HG03196 (cell line): ENCODE measurements around the gene JCAD.

Source experiments
- ATAC-seq: cut with Tn5 transposase; IDR thresholded peaks from one replicate; pipeline ENCODE4 v1.9.1; 2021; ENCODE audit not compliant: unreplicated experiment

JCAD gene

DNA sequence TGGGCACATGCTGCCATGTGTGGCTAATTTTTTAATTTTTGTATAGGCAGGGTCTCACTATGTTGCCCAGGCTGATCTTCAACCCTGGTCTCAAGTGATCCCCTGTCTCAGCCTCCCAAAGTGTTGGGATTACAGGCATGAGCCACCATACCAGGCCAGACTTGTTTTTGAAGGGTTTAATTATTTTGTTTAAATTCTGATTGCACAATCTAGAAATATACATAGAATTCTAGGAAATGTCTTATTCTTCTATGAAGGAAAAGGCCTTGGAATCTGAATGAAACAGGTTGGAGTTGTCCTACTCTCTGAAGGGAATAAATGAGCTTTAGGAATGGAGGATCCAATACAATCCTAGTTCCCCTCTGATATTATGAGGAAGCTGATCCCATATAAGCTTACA lies 15.5 kb upstream of the JCAD start:
- ATAC-seq = no peak

DNA sequence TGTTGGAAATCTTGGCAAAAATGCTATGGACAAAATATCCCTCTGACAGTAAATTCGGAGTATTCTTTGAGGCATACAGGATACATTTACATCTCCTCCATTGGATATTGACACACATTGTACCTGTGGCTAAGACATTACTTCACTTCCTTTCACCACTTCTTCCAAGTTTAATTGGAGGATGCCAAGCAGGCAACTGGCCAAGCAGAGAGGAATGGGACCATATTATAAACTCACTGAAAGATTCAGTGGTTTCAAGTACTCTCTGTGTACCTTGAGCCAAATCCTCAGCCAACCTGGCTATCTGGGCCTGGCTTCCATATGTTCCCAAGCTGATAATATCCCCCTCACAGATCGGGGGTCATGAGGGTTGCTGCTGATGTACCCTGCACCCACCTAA lies 14.7 kb upstream of the JCAD start:
- ATAC-seq = no peak

DNA sequence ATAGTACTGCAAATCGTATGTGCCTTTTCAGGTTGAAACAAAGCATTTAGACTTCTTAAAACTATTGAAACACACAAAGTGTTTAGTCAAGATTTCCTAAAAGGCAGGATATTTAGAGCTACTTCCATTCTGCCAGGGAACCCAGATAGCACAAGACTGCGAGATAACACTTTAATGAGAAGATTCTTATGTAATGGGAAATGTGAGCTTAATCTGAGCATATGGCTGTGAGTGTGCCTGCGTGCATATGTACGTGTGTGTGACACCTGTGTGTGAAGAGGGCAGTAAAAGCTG lies 14.3 kb upstream of the JCAD start:
- no peak for ATAC-seq

DNA sequence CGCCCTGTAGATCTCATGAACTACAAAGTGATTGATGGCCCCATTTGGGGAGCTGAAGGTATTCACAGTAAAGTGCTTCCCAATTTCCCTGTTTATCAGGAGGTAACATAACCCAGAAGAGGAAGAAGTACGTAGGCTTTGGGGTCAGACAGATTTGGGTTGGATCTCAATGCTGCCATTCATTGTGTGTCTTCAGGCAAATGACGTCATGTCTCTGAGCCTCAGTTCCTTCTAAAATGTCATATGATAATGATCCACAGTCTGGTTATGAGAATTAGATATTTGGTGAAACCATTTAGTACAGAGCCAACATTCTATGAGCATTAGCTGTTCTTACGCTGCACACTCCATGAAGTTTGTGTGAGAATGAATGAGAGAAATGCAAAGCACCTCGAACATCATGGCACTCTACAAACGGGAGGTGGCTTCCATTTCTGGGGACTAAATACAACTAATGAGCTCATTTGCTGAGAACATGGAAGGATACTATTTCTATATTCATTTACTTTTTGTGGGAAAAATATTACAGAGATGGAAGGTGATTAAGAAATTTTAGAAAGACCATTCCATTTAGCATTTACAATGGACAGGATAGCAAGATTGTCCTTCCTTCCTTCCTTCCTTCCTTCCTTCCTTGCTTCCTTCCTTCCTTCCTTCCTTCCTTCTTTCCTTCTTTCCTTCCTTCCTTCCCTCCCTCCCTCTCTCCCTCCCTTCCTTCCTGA lies 13.8 kb upstream of the JCAD start:
- ATAC-seq = no peak

DNA sequence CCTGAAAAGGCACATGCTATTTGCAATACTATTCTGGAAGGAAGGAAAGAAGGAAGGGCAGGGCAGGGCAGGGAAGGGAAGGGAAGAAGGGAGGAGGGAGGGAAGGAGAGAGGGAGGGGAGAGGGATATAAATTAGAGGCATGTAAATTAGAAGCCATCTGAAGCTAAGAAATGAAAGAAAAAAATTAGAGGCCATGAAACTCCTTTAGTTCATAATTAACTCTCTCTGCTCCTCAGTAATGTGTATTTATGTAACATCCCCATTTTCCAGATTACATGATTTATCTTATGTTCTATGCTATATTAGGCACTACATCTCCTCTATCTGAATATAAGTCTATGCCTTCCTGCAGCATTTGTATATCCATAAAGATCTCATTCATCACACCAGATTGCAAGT lies 12.7 kb upstream of the JCAD start:
- no peak for ATAC-seq

DNA sequence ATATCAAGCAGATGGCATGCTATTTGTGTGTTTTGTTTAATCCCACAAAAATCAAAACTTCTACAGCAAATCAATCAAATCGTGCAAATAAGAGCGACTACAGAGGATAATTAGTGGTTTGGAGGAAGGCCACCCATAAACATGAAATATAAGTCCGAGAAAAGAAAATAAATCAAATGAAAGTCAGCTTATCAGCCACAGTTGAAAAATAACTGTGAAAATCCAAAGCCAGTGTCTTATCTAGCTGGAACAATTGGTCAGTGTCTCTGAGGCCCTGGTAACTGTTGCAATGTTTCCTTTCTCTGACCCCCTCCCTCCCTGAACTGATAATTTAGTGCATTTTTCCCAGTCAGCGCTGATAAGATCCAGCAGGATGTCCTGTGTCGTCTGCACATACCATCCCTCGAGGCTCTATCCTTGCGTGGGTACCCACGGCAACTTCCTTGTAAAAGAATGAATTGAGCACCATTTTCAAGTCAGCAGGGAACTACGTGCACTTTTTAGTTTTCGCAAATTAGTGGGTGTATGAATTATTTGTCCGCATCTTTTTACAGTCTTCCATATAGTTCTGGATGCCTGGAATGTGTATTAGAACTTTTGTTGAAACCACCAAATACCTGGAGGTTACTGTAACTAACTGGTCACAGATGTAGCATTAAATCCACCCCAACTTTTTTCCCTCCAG lies 10.8 kb upstream of the JCAD start:
- ATAC-seq = no peak

DNA sequence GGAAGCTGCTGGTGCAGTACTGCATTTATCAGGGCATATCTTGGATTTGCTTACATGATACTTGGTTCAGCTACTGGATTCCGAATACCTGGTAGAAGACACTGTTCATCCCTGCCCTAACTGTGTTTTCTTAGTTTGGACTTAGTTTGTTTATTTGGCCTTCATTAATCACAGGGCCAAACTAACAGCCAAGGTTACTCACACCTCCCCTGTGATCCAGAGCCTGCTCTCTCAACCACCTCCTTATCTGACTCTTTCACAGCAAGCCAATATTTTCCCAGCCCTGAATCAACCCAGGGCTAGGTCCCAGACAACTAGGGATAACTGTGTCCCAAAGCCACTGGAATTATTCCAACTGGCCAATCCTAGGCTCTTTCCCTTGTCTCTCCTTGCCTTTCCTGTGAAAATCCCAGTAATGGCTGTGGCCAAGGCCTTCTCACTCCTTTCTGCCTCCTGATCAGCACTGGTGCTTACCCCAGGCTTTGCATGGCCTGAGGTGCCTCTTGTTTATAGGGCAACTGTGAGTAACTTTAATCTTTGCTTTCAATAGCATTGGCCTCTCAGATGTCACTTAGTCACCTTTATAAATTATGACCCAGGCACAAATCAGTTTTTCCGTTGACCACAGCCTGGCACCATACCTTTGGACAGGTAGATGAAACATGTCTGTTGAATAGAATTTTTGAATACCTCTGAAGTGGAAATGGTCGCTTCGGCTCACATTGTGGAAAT lies 9.3 kb upstream of the JCAD start:
- ATAC-seq = no peak

DNA sequence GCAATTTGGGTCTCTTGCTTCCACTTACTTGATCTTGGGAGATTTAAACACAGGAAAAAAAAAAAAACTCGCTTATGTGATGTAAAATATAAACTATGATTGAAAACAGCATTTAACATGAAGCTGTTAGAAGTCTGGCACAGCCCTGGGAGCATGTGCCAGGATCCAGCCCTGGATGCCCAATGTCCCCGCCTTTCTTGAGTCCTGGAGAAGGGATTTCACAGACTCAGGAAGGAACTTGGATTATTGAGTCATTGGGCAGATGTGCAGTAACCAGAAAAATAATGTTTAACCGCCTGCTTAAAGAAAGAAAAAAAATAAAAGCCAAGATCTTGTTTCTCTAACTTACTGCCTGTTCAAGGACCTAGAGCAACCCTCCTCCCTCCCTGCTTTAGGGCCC lies 3.7 kb upstream of the JCAD start:
- ATAC-seq = no peak

DNA sequence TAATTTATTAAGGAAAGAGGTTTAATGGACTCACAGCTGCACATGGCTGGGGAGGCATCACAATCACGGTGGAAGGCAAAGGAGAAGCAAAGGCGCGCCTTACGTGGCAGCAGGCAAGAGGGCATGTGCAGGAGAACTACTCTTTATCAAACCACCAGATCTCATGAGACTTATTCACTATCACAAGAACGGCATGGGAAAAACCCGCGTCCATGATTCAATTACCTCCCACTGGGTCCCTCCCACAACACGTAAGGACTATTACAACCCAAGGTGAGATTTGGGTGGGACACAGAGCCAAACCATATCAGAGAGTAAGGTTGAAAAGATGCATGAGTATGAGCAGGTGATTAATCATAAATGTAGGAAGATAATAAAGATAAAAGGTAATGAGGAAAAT lies 3.2 kb upstream of the JCAD start:
- ATAC-seq = no peak

DNA sequence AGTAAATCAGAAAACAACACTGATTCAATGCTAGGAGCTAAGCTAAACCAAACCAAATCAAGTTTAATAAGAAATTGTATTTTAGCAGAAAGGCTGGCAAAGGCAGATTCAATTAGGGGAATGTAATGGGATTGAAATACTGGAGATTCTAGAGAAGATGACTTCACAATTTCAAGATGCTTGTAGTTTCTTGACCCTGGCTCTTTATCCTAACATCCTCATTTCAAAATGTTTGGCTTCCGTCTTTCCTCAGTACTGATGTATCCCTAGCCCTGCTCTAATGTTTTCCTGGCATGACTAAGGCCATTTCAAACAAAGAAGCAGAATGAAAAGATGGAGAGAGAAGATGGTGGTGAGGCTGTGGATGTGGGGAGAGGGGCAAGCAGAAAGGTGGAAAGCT lies 2.7 kb upstream of the JCAD start:
- ATAC-seq = no peak

DNA sequence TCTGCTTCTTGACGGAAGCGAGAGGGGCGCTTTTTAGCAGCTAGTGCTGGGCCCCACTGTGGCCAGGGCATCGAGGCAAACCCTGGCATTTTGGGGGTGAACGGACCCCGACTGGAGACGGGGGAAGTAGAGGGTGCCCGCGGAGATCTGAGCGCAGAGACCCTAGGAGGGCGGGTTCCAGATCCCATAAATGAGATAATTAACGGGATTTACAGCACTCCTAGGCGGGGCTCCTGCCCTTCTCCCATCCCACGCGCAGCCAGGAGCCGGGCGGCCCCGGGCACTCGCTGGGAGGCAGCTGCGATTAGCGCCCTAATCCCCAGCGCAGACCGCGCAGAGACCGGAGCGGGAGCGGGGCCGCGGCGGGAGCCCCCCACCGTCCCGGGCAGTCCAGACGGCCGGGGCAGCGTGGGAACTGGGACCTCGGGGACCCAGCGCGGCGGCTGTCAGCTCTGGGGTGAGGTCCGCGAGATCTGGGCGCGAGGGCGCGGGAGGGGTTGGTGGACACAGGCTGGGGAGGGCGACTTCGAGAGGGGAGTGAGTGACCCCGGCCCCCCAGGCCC lies 735 bp downstream of the JCAD start:
- ATAC-seq = no peak

DNA sequence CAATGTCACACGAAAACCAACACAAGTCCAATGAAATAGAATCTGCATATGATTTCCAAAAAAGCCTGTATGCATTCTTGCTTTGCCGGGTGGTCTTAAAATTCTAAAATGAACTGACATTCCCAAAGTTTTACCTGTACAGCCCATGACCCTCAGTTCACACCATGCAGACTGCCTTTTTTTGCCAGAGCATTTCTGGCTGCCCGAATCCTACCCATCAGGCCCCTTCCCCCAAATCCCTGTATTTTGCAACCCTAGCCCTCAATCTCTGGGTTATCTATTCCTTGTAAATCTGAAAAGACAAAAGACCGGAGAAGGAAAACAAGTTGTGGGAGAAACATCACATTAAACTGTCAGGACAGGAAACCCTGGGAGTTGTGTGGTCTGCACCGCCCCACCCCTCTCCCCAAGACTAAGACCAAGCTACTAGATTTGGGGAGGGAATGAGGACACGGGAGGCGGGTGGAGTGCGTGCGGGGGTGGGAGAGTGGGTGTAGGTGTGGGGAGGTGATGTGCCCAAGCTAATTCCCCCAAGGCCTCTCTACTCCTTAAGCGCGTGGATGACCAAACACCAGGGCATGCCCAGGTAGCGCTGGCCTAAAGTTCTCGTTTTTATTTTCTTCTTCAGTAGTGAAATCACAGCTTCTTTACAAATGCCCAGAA lies 1.4 kb downstream of the JCAD start:
- ATAC-seq = no peak

DNA sequence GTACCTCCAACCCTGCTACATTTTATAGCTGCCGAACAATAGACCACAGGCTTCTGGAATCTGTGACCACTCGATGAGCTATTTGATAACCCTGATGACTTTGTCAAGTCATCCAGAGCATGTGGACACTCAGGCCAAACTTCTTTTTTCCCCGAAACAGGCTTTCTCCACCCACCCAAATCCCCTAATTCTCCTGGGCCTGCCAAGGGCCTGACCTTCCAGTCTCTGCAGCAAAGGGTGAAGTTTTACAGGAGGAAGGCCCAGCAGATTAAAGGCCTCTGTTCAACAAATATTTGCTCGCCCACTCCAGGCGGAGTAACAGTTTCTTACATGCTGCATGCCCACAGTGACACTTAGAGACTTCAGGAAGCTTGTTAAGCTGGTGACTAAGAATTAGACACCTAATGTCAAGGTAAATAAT lies 2.0 kb downstream of the JCAD start:
- ATAC-seq = no peak

DNA sequence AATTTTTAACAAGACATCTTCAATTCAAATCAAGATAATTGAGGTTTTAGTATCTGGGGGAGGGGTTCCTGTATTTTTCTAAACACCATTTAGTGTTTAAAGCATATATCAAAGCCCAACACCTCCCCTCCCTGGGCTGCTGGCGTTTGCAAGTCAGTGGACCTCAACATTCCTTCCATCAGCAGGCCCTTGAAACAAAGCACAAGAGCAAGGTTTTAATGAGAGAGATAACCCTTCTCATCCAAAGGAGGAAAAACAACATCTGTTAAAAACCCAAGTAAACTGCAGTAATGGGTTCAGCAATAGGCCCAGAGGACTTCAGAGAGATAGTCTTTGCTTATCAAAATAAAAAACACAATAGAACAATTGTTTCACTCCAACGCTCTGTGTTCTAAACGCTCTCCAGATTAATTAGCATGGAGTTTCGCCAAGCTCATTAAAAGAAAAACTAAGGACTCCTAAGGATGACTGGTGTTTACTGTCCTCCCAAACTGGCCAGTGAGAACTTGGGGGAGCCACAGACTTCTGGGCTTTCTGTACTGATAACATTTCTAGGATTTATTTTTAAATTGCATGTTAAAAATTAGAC lies 2.5 kb downstream of the JCAD start:
- ATAC-seq = no peak

DNA sequence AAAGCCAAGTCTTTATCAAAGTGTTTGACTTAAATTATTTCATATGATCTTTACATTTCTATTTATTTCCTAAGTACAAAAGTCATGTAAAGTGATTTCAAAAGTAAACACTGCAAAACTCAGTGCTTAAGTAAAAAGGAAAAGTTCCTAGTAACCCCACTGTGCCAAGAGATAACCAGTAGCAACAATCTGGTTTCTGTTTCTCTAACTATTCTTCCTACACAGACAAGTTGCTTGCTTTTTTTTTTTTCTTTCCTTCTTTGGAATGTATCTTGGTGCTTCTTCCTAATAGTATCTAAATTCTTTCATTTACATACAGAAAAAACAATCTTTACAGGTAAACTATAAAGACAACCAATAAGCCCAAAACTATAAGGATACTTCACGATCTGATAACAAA lies 3.1 kb downstream of the JCAD start:
- no peak for ATAC-seq

DNA sequence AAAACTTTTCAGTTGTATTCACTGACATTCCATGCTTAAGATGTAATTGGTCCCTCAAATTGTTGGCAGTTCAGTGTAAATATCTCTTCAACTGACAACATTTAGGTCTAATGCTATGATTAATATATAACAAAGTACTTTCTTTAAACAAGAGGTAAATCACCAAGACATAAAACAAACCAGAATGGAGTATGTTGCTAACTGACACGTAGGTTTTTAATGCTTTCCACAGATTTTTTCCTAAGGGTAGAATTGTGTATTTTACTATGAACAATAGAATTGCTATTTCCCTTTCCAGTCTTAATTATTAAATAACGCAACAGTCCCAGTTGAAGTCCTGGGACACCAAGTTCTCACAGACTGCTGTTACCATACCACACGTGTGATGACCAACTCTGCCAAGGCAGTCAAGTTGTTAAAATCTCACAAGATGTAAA lies 4.1 kb downstream of the JCAD start:
- no peak for ATAC-seq

DNA sequence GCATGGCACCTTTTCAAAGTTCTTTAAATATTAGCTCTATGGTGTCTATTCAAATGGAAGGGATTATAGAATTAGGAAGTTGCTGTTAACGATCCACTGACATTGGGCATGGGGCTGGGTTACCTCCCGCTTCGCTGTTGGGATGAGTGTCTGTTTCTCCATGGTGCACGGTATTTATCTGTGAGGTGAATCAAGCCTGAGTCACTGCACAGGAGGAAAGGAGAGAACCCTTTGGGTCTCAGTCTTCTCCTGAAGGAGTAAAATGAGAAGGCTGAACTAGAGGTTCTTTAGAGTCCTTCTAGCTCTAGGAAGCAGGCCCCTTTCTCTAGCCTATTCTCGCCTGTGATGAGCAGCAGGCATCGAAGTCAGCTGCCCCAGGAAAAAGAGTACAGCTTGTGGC lies 7.3 kb downstream of the JCAD start:
- no peak for ATAC-seq

DNA sequence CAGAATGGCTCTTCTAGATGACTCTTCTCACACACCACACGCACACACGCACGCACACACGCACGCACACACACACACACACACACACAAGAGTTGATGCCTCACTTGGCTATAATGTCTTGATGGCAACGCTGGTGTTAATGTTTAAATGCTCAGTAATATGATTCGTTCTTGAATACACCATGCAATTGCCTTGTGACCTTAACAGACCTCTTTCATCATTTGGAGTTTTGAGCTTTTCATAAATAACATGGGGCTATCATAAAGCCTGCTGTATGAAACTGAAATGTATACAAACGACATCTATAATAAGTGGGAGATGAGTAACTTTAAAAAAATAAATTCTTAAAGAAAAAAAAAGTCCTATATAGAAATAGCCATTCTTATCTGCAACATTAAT lies 8.2 kb downstream of the JCAD start:
- no peak for ATAC-seq

DNA sequence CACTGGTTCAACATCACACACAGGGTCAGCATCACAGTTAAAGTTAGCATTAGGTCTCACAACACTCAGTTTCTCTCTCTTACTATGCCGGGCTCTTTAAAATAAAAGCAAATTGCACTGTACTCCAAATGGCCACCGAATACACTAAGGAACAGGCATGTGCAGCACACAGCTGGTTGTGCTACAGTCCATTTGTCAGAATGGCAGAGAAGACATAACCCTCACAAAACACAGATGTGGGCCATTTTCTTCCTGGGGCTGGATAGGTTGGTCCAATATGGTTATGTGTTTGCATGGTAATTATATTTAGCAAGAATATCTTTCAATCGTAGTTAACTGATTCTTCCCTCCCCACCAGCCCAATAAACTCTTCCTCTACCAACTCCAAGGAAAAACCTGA lies 9.0 kb downstream of the JCAD start:
- ATAC-seq = no peak

DNA sequence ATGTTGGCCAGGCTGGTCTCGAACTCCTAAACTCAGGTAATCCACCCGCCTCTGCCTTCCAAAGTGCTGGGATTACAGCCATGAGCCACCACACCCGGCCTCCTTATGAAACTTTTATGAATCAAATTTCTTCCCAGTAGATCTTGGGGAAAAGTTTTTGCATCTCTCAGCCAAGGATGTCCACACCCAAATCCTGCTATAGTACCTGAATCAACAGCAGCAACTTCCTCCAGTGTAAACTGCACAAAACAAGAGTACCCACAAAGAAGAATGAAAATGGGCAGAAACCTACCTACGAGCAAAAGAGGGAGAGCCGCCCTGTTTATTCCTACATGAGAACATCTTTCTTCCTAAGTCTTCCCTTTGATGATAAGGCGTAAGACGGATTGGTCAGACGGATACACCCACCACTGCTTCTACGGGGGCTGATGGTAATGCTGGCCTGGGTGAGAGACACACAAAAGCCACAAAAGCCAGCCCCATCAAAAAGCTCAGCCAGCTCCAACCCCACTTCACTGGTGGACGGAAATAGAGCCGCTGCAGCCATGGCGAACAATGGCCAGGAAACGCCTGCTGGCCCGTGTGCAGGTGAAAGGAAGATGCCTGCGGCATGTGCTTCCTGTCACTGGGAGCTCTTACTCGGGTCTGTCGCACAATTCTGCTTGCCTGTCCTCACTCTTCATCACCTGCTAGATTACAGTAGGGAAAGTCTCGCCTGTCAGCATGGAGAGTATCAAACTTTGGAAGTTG lies 10.4 kb downstream of the JCAD start:
- no peak for ATAC-seq
